ENCODE data around the gene SLC4A3.
"Not testable (repeated sequence)": the region's sequence is repeated elsewhere in the genome, so short reads cannot be mapped to it uniquely, and the experiment has no call there.

The SLC4A3 gene

GRCh38 chr2:219648963-219649362 lies 21.5 kb downstream of the SLC4A3 start:
- no peak for DNase-seq (ENCODE audit: low read depth in 2 of 2)

GRCh38 chr2:219650426-219651248 lies 23.2 kb downstream of the SLC4A3 start:
- no peak for DNase-seq (ENCODE audit: low read depth in 2 of 2)

GRCh38 chr2:219651656-219652055 lies 24.2 kb downstream of the SLC4A3 start:
- DNase-seq (ENCODE audit: low read depth in 2 of 2), result not testable (repeated sequence)

GRCh38 chr2:219656526-219656925 lies 29.1 kb downstream of the SLC4A3 start:
- DNase-seq (ENCODE audit: low read depth in 2 of 2), result no peak

- DNase-seq (ENCODE audit: low read depth in 2 of 2), result no peak
Measured at GRCh38 chr2:219658196-219658846, 30.9 kb downstream of the SLC4A3 start.

- no peak for DNase-seq (ENCODE audit: low read depth in 2 of 2)
Measured at GRCh38 chr2:219658874-219659273, 31.4 kb downstream of the SLC4A3 start.

GRCh38 chr2:219661197-219661954 lies 33.9 kb downstream of the SLC4A3 start:
- DNase-seq (ENCODE audit: low read depth in 2 of 2), result no peak

GRCh38 chr2:219661955-219662395 lies 34.5 kb downstream of the SLC4A3 start:
- DNase-seq (ENCODE audit: low read depth in 2 of 2), result no peak

GRCh38 chr2:219662566-219662965 lies 35.1 kb downstream of the SLC4A3 start:
- no peak for DNase-seq (ENCODE audit: low read depth in 2 of 2)

- no peak for DNase-seq (ENCODE audit: low read depth in 2 of 2)
Measured at GRCh38 chr2:219663116-219663762, 35.8 kb downstream of the SLC4A3 start.

GRCh38 chr2:219664041-219664440 lies 36.6 kb downstream of the SLC4A3 start:
- DNase-seq (ENCODE audit: low read depth in 2 of 2), result no peak

- no peak for DNase-seq (ENCODE audit: low read depth in 2 of 2)
Measured at GRCh38 chr2:219664944-219665343, 37.5 kb downstream of the SLC4A3 start.

- no peak for DNase-seq (ENCODE audit: low read depth in 2 of 2)
Measured at GRCh38 chr2:219665926-219666325, 38.5 kb downstream of the SLC4A3 start.

GRCh38 chr2:219668316-219668715 lies 40.9 kb downstream of the SLC4A3 start:
- no peak for DNase-seq (ENCODE audit: low read depth in 2 of 2)

GRCh38 chr2:219670386-219670785 lies 43.0 kb downstream of the SLC4A3 start:
- no peak for DNase-seq (ENCODE audit: low read depth in 2 of 2)

GRCh38 chr2:219671279-219671678 lies 43.8 kb downstream of the SLC4A3 start:
- no peak for DNase-seq (ENCODE audit: low read depth in 2 of 2)

- no peak for DNase-seq (ENCODE audit: low read depth in 2 of 2)
Measured at GRCh38 chr2:219672406-219672805, 45.0 kb downstream of the SLC4A3 start.

GRCh38 chr2:219675221-219675620 lies 47.8 kb downstream of the SLC4A3 start:
- no peak for DNase-seq (ENCODE audit: low read depth in 2 of 2)

GRCh38 chr2:219676586-219676985 lies 49.2 kb downstream of the SLC4A3 start:
- no peak for DNase-seq (ENCODE audit: low read depth in 2 of 2)

GRCh38 chr2:219679041-219679440 lies 51.6 kb downstream of the SLC4A3 start:
- no peak for DNase-seq (ENCODE audit: low read depth in 2 of 2)

GRCh38 chr2:219679571-219679970 lies 52.1 kb downstream of the SLC4A3 start:
- no peak for DNase-seq (ENCODE audit: low read depth in 2 of 2)

All from stimulated activated CD8-positive, alpha-beta memory T cell treated with anti-CD3 and anti-CD28 coated beads, Interleukin-2, amount 100 ng/mL, for 1 hour (primary cell).